K562 (cell line): ENCODE measurements around the gene ANKRD66.

Experiments used
- CBFB ChIP-seq: sonication (generic); formaldehyde crosslinking; IDR thresholded peaks from 2 replicates; pipeline ENCODE4 v1.4.0; 2020; ENCODE audit warnings: mild to moderate bottlenecking, missing genetic modification reagents
- CBX5 ChIP-seq: IDR thresholded peaks from 2 replicates; pipeline ENCODE4 v1.6.1; 2014; ENCODE audit warnings: low read depth, borderline replicate concordance
- CREM ChIP-seq: IDR thresholded peaks from 2 replicates; pipeline ENCODE4 v1.6.1; 2014; ENCODE audit warnings: antibody characterized with exemption, low read depth
- CTCF ChIP-seq, 3 experiments: IDR thresholded peaks in 2 of 3; conservative IDR thresholded peaks in 1 of 3; 2 replicates each; pipeline ENCODE4 v1.5.1; 2011 to 2012; ENCODE audit warnings: low read length in 3 of 3, mild to moderate bottlenecking in 3 of 3, control low read depth in 2 of 3, improper control_type of control experiment in 1 of 3, inconsistent platforms in 1 of 3, low read depth in 1 of 3, mixed read lengths in 1 of 3, moderate library complexity in 1 of 3; ENCODE audit not compliant: insufficient read depth in 2 of 3
- DPF2 ChIP-seq: fragments of 450-650 bp; IDR thresholded peaks from 2 replicates; pipeline ENCODE4 v1.6.1; 2016
- FOXA1 ChIP-seq: fragments of 450-650 bp; IDR thresholded peaks from 2 replicates; pipeline ENCODE4 v1.6.1; 2016; ENCODE audit warnings: mild to moderate bottlenecking, borderline replicate concordance
- MAFG ChIP-seq: fragments of 450-650 bp; conservative IDR thresholded peaks from 2 replicates; pipeline ENCODE4 v1.6.1; 2016; ENCODE audit warnings: missing genetic modification characterization, missing compliant biosample characterization
- NR4A1 ChIP-seq, 2 experiments: fragments of 250-450 bp in 1 of 2; fragments of 450-650 bp in 1 of 2; sonication (Bioruptor Pico) in 1 of 2; IDR thresholded peaks; 2 replicates each; pipeline versions ENCODE4 v1.4.0 to v1.6.1; 2016 to 2020; ENCODE audit warnings: mild to moderate bottlenecking in 2 of 2, missing compliant biosample characterization in 1 of 2, missing genetic modification characterization in 1 of 2, moderate library complexity in 1 of 2
- SP1 ChIP-seq: sonication (generic); formaldehyde crosslinking; IDR thresholded peaks from 2 replicates; pipeline ENCODE4 v1.8.1; 2022; ENCODE audit warnings: mild to moderate bottlenecking, missing genetic modification reagents
- STAT6 ChIP-seq: sonication (generic); formaldehyde crosslinking; IDR thresholded peaks from 2 replicates; pipeline ENCODE4 v1.8.1; 2023; ENCODE audit warnings: mild to moderate bottlenecking, missing genetic modification reagents
- TAF7 ChIP-seq: fragments of 450-650 bp; IDR thresholded peaks from 2 replicates; pipeline ENCODE4 v1.6.1; 2016; ENCODE audit warnings: missing genetic modification characterization, missing compliant biosample characterization
- TF ChIP-seq, protein P1 (sequence below): sonication (generic); formaldehyde crosslinking; IDR thresholded peaks from 2 replicates; pipeline ENCODE4 v1.5.0; 2020; ENCODE audit warnings: missing genetic modification reagents
- TF ChIP-seq, protein P2 (sequence below): fragments of 450-650 bp; formaldehyde crosslinking; IDR thresholded peaks from 2 replicates; pipeline ENCODE4 v1.4.0; 2022; ENCODE audit warnings: missing genetic modification characterization

- TF ChIP-seq DPF2 (no peak), NR4A1 (CRISPR knock-in tag; IDR thresholded peaks at IDR 0.05) (no peak), NR4A1 (tag; IDR thresholded peaks at IDR 0.05) (no peak), CBX5 (no peak), CREM (no peak), FOXA1 (no peak), CTCF (IDR thresholded peaks at IDR 0.05 in 2 of 3, conservative IDR thresholded peaks at IDR 0.05 in 1 of 3; ENCODE audit: insufficient read depth in 2 of 3, low read depth in 1 of 3, low read length in 3 of 3) (no peak), CBFB (no peak), TAF7 (tag) (no peak), STAT6 (CRISPR knock-in tag) (no peak), SP1 (CRISPR knock-in tag) (no peak), MAFG (tag) (no peak)
- TF ChIP-seq, protein P1, sequence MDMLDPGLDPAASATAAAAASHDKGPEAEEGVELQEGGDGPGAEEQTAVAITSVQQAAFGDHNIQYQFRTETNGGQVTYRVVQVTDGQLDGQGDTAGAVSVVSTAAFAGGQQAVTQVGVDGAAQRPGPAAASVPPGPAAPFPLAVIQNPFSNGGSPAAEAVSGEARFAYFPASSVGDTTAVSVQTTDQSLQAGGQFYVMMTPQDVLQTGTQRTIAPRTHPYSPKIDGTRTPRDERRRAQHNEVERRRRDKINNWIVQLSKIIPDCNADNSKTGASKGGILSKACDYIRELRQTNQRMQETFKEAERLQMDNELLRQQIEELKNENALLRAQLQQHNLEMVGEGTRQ (CRISPR knock-in tag) = no peak
- TF ChIP-seq, protein P2, sequence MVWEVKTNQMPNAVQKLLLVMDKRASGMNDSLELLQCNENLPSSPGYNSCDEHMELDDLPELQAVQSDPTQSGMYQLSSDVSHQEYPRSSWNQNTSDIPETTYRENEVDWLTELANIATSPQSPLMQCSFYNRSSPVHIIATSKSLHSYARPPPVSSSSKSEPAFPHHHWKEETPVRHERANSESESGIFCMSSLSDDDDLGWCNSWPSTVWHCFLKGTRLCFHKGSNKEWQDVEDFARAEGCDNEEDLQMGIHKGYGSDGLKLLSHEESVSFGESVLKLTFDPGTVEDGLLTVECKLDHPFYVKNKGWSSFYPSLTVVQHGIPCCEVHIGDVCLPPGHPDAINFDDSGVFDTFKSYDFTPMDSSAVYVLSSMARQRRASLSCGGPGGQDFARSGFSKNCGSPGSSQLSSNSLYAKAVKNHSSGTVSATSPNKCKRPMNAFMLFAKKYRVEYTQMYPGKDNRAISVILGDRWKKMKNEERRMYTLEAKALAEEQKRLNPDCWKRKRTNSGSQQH (CRISPR knock-in tag) = no peak
Observed at GRCh38 chr6:46787871-46788540, 41.3 kb downstream of the ANKRD66 start.
